GM19043 (cell line): ENCODE data around the gene DNASE1L3.

ENCODE experiments used
- ATAC-seq: cut with Tn5 transposase; IDR thresholded peaks from one replicate; pipeline ENCODE4 v1.9.1; 2021; ENCODE audit warnings: low read depth; ENCODE audit not compliant: unreplicated experiment

Gene DNASE1L3

GRCh38 chr3:58180099-58180880, 30.5 kb downstream of the DNASE1L3 start:
- ATAC-seq, result no peak

DNA sequence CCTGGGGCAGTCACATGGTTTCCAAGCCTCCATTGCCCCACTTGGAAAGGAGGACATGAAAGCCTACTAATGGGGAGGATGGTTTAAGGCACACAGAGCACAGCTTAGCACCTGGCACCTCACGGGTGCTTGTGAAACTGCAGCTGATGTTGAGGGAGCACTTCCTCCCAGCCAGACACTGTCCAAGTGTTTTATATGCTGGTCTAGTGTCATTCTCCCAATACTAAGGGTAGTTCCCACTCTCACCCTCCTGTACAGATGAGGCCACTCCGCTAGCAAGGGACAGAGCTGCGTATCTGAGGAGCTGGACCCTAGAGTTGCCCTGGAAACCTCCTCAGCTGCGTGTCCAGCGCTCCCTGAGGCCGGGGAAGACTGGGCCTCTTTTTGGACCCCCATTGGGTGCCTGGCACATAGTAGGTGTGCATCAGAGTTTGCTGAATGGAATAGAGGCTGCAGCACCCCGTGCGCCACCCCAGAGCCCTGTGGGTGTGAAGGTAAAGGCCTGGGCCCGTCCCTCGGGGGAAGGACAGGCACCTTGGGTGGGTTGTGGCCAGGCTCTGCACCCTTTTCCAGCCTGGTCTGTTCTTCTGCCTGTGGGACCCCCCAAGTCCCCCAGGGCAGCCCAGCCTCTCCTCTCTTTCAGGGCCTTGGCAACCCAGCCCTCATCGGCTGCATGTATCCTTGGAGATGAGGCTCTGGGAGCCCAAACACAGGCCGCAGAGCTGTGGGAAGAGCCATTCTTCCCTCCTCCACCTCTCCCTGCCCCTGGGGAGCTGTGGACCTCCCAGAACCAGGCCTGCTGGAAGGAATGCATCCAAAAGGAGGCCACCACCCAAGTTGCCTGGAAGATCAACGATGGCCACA, 31.3 kb downstream of the DNASE1L3 start:
- no peak for ATAC-seq

DNA sequence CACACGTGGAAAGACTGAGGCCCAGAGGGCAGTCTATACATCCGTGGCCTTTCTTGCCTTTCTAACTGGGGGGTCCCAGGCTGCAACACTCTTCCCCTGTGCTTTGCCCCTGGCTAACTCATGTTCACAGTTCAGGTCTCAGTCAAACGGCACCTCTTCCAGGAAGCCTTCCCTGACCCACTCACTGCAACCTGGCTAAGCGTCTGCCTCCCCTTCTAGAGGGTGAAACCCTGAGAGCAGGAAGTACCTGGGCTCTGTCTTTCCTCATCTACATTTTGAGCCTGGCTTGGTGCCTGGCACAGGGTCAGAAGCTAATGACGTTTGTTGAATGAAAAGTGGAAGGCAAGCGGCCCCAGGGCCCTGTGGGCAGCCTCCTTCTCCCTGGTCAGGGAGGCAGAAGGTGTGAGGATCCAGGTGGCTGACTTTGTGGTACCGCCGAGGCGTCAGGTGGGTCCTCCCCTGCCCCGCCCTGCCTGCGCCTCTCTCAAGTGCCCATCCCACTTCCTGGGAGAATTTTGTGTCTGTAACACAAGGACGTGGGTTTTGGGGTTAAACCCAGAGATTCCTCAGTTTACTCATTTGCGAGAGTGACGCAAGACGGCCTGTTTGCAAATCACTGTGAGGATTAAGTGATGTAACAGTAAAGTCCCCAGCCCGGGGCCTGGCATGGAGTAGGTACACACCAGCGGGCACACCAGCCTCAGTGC, 32.1 kb downstream of the DNASE1L3 start:
- ATAC-seq, result no peak

DNA sequence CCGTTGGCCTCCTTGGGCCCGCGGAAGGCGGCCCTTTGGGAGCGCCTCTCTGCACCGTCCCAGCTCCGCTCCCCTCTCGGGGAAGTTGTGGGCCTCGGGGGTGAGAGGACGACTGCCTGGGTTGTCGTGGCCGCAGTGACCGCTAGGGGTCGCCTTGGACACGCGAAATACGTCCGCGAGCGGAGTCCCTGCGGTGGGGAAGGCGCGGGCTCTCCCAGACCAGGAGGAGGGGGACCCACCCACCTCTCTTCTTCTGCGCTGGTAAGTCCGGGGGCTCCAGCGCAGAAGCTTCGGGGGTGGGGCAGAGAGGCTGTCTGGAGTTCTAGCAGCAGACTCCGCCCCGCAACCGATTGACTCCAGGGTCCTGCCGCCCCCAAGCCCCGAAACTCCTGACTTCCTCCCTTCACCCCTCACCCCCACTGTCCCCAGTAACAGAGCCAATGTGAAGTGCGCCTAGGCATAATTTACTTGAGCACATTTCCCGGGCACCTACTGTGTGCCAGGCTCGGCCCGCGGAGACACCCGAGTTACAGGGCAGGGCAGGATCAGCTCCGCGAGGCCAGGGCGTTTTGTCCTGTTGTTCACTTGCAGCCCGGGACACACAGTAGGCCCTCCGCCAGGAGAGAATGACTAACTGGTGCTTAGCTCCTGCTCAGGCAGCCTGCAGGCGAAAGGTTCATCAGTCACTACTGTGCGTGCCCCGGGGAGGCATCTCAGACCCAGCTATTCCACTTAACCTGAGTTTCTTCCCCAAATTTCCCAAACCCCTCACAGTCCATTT, 32.8 kb downstream of the DNASE1L3 start:
- peak; percentile 74 for ATAC-seq

- no peak for ATAC-seq
Observed at GRCh38 chr3:58176827-58177489, 33.8 kb downstream of the DNASE1L3 start.

DNA sequence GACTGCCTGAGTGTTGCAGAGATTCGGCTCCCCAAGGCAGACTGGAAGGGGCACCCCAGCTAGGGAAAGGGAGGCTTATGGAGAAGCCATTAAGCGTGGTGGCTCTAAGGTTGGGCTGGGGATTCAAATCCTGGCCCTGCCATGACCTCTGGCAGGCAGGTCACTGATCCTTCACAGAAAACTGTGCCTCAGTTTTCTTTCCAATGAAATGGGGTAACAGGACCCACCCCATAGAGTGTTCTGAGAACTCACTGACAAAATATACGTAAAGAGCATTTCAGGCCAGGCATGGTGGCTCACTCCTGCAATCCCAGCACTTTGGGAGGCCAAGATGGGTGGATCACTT, 34.6 kb downstream of the DNASE1L3 start:
- ATAC-seq, result no peak

GRCh38 chr3:58175437-58176184, 35.2 kb downstream of the DNASE1L3 start:
- no peak for ATAC-seq

- no peak for ATAC-seq
Observed at GRCh38 chr3:58175187-58175436, 35.7 kb downstream of the DNASE1L3 start.

DNA sequence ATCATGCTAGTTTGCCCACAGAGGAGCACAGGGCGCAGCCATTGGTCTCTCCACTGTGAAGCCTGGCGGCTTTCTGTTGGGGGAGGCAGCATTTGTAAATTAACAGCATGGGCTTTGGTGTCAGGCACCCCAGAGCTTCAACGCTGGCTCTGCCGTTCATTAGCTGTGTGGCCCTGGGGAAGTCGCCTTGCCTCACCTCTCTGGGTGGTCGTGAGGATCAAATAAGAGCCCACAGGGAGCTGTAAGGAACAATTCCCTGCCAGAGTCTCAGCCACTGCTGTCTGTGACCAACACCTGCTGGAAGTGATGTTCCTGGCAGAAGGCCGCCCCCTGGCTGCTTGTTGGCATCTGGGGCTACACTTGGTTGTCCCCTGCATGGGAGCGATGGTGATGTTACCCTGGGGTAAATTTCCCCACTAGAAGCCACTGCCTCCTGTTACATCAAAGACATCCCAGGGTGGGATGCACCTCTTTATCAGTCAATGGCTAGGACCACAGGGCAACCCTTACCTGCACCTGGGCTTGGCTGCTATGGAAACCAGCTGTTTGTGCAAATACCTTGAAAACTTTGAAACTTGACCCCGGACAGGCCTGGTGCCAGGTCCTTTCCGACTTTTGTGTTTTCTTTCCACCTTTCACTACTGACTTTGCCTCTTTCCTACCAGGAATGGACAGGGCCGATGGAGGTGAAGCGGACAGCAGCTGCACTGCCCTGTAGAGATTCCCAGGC, 36.9 kb downstream of the DNASE1L3 start:
- no peak for ATAC-seq

GRCh38 chr3:58173029-58173668, 37.6 kb downstream of the DNASE1L3 start:
- no peak for ATAC-seq

DNA sequence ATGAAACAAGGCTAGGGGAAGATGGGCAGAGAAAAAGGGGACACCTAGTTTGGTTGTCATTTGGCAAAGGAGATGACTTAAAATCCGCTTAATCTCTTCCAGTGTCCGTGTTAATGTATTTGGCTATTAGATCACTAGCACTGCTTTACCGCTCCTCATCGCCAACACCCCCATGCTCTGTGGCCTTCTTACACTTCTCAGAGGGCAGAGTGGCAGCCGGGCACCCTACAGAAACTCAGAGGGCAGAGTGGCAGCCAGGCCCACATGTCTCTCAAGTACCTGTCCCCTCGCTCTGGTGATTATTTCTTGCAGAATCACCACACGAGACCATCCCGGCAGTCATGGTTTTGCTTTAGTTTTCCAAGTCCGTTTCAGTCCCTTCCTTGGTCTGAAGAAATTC, 39.6 kb downstream of the DNASE1L3 start:
- no peak for ATAC-seq

DNA sequence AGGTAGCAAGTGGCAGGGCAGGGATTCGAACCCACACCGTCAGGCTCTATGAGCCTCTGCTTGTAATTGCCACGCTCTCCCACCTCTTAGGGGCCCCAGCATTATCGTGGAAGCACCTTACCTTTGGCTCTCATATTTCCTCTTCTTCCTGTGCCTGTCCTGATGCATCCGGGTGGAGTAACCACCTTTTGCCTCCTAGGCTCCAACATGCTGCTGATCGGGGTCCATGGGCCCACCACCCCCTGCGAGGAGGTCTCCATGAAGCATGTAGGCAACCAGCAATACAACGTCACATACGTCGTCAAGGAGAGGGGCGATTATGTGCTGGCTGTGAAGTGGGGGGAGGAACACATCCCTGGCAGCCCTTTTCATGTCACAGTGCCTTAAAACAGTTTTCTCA, 40.4 kb downstream of the DNASE1L3 start:
- no peak for ATAC-seq

DNA sequence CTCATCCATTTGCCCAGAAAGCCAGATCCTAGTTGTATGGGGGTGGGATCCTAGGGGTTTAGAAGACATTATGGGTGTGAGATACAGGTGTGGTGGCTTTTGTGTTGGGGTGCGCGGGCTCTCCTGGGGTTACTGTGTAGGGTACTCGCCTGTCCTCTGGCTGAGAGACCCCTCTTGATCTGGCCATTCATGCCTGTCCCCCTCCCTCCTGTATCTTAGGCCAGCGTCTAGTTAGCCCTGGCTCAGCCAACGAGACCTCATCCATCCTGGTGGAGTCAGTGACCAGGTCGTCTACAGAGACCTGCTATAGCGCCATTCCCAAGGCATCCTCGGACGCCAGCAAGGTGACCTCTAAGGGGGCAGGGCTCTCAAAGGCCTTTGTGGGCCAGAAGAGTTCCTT, 41.4 kb downstream of the DNASE1L3 start:
- no peak for ATAC-seq

DNA sequence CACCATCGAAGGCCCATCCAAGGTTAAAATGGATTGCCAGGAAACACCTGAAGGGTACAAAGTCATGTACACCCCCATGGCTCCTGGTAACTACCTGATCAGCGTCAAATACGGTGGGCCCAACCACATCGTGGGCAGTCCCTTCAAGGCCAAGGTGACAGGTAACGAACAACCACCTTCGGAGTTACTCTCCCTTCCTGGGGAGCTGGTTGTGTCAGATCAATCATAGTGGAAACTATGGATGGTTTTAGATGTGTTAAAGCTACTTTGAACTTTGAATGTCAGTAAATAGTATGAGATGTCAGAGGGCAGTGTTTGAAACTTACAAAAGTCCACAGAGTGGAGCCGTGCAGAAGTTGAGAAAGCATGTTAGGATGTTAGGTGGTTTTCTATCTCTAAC, 42.3 kb downstream of the DNASE1L3 start:
- no peak for ATAC-seq

- ATAC-seq, result peak; percentile 66
Observed at GRCh38 chr3:58167431-58168351, 43.1 kb downstream of the DNASE1L3 start.

- ATAC-seq, result no peak
Observed at GRCh38 chr3:58164906-58165821, 45.6 kb downstream of the DNASE1L3 start.
